Upper lobe of right lung (tissue), 1 donor: Measurements from ENCODE around the gene DLG2. TPM values are rescaled to one million over a fixed set of nuclear protein-coding genes. Genes with fewer than 3 reads are reported as not detected.

ENCODE experiments used
- ATAC-seq: fragments of 200-7000 bp; cut with Tn5 transposase; one replicate; pipeline ENCODE4 v1.9.1; 2020; ENCODE audit warnings: mild to moderate bottlenecking, moderate library complexity
- DNase-seq: peaks from one replicate; pipeline ENCODE4 v3.0.0-alpha.2; 2020
- H3K27ac ChIP-seq: fragments of 200-600 bp; one replicate; pipeline ENCODE4 v1.8.0; 2022
- H3K27me3 ChIP-seq: fragments of 200-600 bp; one replicate; pipeline ENCODE4 v1.8.0; 2022; ENCODE audit warnings: mild to moderate bottlenecking
- H3K36me3 ChIP-seq: fragments of 200-600 bp; one replicate; pipeline ENCODE4 v1.8.0; 2022
- H3K4me1 ChIP-seq: fragments of 200-600 bp; one replicate; pipeline ENCODE4 v1.8.0; 2022
- H3K4me3 ChIP-seq: fragments of 200-600 bp; one replicate; pipeline ENCODE4 v1.8.0; 2022; ENCODE audit warnings: mild to moderate bottlenecking
- H3K9me3 ChIP-seq: fragments of 200-600 bp; one replicate; pipeline ENCODE4 v1.8.0; 2022
- intact Hi-C: fragments of 100-400 bp; cut with DNase I; formaldehyde crosslinking; loops from one replicate; pipeline ENCODE4 v1.11.0; 2022
- total RNA-seq: library from RNA; stranded (reverse); fragmentation: NEBNext Ultra II Directional; extraction: Animal tissue kit (Norgen Biotek cat#: 25700); gene quantifications from one replicate; pipeline ENCODE4 v1.2.1, GENCODE V29; 2021
- TF ChIP-seq, protein P1 (sequence below): fragments of 200-600 bp; IDR thresholded peaks from one replicate; pipeline ENCODE4 v1.8.0; 2022; ENCODE audit warnings: antibody characterized with exemption
- donor health status: DM: no; HTN: yes; CAD: no; lungs with severe emphysema.

DLG2 gene
- total RNA-seq, 1 donor from 2014 or later = 9.7 TPM

DNA sequence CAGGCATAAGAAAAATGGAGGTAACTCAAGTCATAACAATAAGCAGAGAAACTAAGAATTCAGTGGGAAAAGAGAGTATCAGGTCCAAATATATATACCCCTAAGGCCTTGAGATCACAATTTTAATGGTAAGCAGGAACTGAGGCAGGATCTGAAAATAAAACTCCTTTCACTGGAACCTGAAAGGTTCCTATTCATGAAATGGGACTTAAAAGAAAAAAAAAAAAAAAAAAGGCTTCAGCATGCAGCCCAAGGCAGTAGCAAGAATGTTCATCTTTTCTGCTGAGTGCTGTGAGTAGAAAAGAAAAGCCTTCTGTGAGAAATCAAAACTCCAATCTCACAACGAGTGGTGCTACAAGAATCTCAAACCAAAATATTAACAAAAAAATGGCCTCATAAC lies 75.3 kb downstream of the DLG2 start:
- Histone ChIP-seq H3K9me3 (no peaks in the 10 kb centered on the region), H3K27me3 (no peaks in the 10 kb centered on the region), H3K27ac (no peak overlapping the region), H3K4me3 (no peak overlapping the region), H3K4me1 (no peaks in the 10 kb centered on the region), H3K36me3 (no peaks in the 10 kb centered on the region)
- intact Hi-C loops = no loop called here
- DNase-seq (no peak), ATAC-seq (no peak)
- TF ChIP-seq, protein P1, sequence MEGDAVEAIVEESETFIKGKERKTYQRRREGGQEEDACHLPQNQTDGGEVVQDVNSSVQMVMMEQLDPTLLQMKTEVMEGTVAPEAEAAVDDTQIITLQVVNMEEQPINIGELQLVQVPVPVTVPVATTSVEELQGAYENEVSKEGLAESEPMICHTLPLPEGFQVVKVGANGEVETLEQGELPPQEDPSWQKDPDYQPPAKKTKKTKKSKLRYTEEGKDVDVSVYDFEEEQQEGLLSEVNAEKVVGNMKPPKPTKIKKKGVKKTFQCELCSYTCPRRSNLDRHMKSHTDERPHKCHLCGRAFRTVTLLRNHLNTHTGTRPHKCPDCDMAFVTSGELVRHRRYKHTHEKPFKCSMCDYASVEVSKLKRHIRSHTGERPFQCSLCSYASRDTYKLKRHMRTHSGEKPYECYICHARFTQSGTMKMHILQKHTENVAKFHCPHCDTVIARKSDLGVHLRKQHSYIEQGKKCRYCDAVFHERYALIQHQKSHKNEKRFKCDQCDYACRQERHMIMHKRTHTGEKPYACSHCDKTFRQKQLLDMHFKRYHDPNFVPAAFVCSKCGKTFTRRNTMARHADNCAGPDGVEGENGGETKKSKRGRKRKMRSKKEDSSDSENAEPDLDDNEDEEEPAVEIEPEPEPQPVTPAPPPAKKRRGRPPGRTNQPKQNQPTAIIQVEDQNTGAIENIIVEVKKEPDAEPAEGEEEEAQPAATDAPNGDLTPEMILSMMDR = no peak

DNA sequence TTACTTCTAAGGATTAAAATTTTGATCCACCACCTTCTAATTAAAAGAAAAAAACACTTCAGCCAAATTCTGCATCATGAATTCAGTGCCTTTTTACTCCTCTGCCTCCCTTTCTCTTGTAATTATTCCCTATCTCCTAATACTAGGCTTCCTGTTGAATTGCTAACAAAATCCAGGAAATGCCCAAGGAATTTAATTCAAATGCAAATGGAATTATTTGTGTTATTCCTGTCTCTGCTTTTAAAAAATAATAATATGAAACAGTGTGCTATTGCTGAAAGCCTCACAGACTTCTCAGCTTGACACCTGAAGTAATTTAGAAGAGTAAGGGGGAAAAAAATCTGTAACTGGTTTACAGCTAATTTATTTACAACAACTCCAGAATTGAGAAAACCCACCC lies 85.5 kb downstream of the DLG2 start:
- DNase-seq = no peak
- TF ChIP-seq, protein P1 = no peak
- H3K4me1 ChIP-seq = no peaks in the 10 kb centered on the region
- no peaks in the 10 kb centered on the region for H3K27me3 ChIP-seq
- H3K9me3 ChIP-seq = no peaks in the 10 kb centered on the region
- no peak overlapping the region for H3K27ac ChIP-seq
- no peaks in the 10 kb centered on the region for H3K36me3 ChIP-seq
- intact Hi-C loops = no loop called here
- ATAC-seq = no peak
- H3K4me3 ChIP-seq = no peak overlapping the region

DNA sequence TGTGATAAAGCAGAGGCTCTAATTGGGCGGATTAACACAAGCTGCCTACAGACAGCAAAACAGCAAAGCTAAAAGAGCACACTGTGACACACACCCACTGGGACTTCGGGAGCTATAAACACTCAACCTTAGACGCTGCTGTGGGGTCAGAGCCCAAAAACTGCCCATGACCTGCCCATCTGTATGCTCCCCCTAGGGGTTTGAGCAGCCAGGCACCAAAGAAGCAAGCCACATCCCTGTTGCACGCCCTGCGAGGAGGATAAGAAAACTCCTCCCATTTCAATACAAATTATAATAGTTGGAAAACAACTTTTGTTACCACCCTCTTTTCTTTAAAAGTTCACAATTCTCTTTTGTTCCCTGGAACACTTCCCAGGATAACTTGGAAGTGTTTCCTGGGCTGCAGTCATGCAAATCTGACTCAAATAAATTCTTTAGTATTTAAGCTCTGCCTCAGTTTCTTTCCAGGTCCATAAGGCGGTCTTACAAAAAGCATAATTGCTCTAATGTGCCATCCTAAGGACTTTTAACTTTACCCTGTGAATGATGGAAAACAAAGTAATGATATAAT lies 86.4 kb downstream of the DLG2 start:
- TF ChIP-seq, protein P1 = no peak
- H3K27ac ChIP-seq = no peak overlapping the region
- DNase-seq = no peak
- no peaks in the 10 kb centered on the region for H3K9me3 ChIP-seq
- no peaks in the 10 kb centered on the region for H3K27me3 ChIP-seq
- no peak for ATAC-seq
- H3K36me3 ChIP-seq = no peaks in the 10 kb centered on the region
- no peaks in the 10 kb centered on the region for H3K4me1 ChIP-seq
- intact Hi-C loops = no loop called here
- no peak overlapping the region for H3K4me3 ChIP-seq

DNA sequence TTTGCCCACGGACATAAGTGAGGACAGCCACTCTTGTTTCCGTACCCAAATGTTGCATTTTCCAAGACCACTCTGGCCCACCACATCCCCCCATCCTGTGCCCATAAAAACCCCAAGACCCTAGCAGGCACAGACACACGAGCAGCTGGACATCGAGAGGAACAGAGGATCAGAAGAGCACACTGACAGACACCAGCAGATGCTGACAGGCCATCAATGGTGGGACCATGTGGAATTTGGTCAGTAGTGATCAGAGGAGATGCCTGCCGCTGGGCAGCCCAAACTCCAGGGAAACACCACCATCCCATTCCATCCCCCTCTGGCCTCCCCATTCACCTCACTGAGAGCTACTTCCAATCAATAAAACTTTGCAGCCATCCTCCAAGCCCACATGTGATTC lies 87.0 kb downstream of the DLG2 start:
- no peak overlapping the region for H3K27ac ChIP-seq
- ATAC-seq (no peak), DNase-seq (no peak)
- no peaks in the 10 kb centered on the region for H3K9me3 ChIP-seq
- H3K36me3 ChIP-seq = no peaks in the 10 kb centered on the region
- H3K27me3 ChIP-seq = no peaks in the 10 kb centered on the region
- intact Hi-C loops = no loop called here
- no peak overlapping the region for H3K4me3 ChIP-seq
- no peaks in the 10 kb centered on the region for H3K4me1 ChIP-seq
- TF ChIP-seq, protein P1 = no peak

DNA sequence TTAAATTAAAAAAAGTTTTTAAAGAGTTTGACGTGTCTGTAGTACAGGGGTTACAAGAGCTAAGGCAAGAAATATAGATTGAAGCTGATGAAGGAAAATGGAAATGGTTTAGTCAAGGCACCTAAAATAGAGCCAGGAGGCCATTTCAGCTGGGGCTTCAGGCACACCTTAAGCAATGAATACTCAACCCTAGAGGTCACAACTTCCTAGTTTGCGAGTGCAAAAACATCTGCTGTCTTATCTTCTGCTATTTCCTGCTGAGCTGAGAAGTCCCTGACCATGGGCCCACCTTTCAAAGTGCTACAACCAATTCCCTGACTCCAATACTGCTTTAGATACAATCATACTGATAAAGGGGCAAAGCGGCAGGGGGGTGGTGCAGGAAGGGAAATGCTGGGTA lies 87.4 kb downstream of the DLG2 start:
- no peaks in the 10 kb centered on the region for H3K27me3 ChIP-seq
- no peaks in the 10 kb centered on the region for H3K36me3 ChIP-seq
- DNase-seq = no peak
- H3K4me1 ChIP-seq = no peaks in the 10 kb centered on the region
- H3K27ac ChIP-seq = no peak overlapping the region
- H3K4me3 ChIP-seq = no peak overlapping the region
- TF ChIP-seq, protein P1 = no peak
- H3K9me3 ChIP-seq = no peaks in the 10 kb centered on the region
- ATAC-seq = no peak
- intact Hi-C loops = no loop called here
